ENCODE results near the gene NDUFB4. TPM values are rescaled to one million over a fixed set of nuclear protein-coding genes. Genes with fewer than 3 reads are reported as not detected.

The NDUFB4 gene
- total RNA-seq, 4 donors from 2014 or later: 44.1 to 58.8 (median 49.7) TPM

- no peaks in the 10 kb centered on the region for H3K9me3 ChIP-seq
- H3K36me3 ChIP-seq: no peaks in the 10 kb centered on the region
- no peaks in the 10 kb centered on the region for H3K27me3 ChIP-seq
- H3K27ac ChIP-seq: no peak overlapping the region
- no peak for DNase-seq (ENCODE audit: low spot score in 2 of 2)
- H3K4me1 ChIP-seq: peaks cover 0 to 11% (median 0%) of the 10 kb centered on the region in 4 donors
- TF ChIP-seq CTCF (IDR thresholded peaks at IDR 0.05) (no peak), POLR2A (IDR thresholded peaks at IDR 0.05) (no peak), EP300 (IDR thresholded peaks at IDR 0.05) (no peak)
- H3K4me3 ChIP-seq: no peak overlapping the region
- WGBS, 2 donors: 70 to 79% methylated on average over 2 of the region's 2 CpGs
These were observed 24.1 kb upstream of the NDUFB4 start for GRCh38 chr3:120572027-120572426.

DNA sequence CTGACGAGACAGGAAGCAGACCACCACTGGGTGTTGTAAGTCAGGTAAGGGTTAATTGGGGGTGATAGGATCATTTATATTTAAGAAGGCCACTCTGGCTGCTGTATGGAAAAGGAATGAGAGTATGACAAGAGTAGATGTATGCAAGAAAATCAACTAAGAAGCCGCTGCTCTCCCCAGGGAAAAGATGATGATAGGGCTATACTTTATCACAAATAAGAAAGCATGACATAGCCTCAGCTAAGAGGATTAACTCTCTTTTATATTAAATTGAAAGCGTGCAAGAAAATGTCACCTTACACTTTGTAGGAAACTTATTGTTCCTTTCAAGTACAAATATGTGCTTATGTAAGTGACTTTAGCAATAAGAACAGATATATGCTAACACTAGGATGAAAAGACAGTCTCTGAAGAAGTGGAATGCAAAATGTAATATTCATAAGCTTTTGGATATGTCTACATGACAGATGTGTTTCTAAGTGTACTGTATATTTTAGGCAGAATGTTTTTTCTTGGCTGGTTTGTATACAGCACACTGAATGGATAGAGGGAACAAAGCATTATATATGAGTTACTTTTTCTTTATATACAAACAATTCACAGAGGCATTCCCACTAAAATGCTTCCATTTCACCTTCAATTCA, 8.7 kb upstream of the NDUFB4 start:
- DNase-seq (ENCODE audit: low spot score in 2 of 2): no peak
- WGBS, 2 donors: 68 to 72% methylated on average over 3 of the region's 3 CpGs
- peaks cover 0 to 4% (median 0%) of the 10 kb centered on the region in 4 donors for H3K9me3 ChIP-seq
- no peaks in the 10 kb centered on the region for H3K36me3 ChIP-seq
- no peaks in the 10 kb centered on the region for H3K27me3 ChIP-seq
- no peak overlapping the region for H3K4me3 ChIP-seq
- TF ChIP-seq POLR2A (IDR thresholded peaks at IDR 0.05) (no peak), CTCF (IDR thresholded peaks at IDR 0.05) (no peak), EP300 (IDR thresholded peaks at IDR 0.05) (no peak)
- H3K4me1 ChIP-seq: no peaks in the 10 kb centered on the region
- no peak overlapping the region for H3K27ac ChIP-seq

- peaks cover 0 to 36% (median 17%) of the 10 kb centered on the region in 4 donors for H3K4me1 ChIP-seq
- H3K4me3 ChIP-seq: peak overlapping the region; percentile 74 to 95 (median 82)
- no peaks in the 10 kb centered on the region for H3K9me3 ChIP-seq
- WGBS, 2 donors: 0 to 5% methylated on average over 4 of the region's 4 CpGs
- TF ChIP-seq POLR2A (IDR thresholded peaks at IDR 0.05) (no peak), EP300 (IDR thresholded peaks at IDR 0.05) (no peak)
- peak overlapping the region; percentile 83 to 92 (median 88) for H3K27ac ChIP-seq
- H3K27me3 ChIP-seq: no peaks in the 10 kb centered on the region
- DNase-seq (ENCODE audit: low spot score in 2 of 2): no peak
- peaks cover 0 to 15% (median 0%) of the 10 kb centered on the region in 3 donors for H3K36me3 ChIP-seq
These were observed 384 bp upstream of the NDUFB4 start for GRCh38 chr3:120595788-120596115.

- WGBS, 2 donors: 37 to 41% methylated on average over 3 of the region's 3 CpGs
- no peaks in the 10 kb centered on the region for H3K9me3 ChIP-seq
- DNase-seq (ENCODE audit: low spot score in 2 of 2): no peak
- no peaks in the 10 kb centered on the region for H3K27me3 ChIP-seq
- no peak for TF ChIP-seq CTCF (IDR thresholded peaks at IDR 0.05)
- no peak for TF ChIP-seq EP300 (IDR thresholded peaks at IDR 0.05)
- no peak for TF ChIP-seq POLR2A (IDR thresholded peaks at IDR 0.05)
- H3K4me1 ChIP-seq: peaks cover 0 to 36% (median 17%) of the 10 kb centered on the region in 4 donors
- H3K36me3 ChIP-seq: peaks cover 0 to 25% (median 0%) of the 10 kb centered on the region in 3 donors
- peak overlapping the region; percentile 74 to 95 (median 82) for H3K4me3 ChIP-seq
- peak overlapping the region; percentile 83 to 92 (median 88) for H3K27ac ChIP-seq
These were observed 702 bp downstream of the NDUFB4 start for GRCh38 chr3:120596853-120597223.

DNA sequence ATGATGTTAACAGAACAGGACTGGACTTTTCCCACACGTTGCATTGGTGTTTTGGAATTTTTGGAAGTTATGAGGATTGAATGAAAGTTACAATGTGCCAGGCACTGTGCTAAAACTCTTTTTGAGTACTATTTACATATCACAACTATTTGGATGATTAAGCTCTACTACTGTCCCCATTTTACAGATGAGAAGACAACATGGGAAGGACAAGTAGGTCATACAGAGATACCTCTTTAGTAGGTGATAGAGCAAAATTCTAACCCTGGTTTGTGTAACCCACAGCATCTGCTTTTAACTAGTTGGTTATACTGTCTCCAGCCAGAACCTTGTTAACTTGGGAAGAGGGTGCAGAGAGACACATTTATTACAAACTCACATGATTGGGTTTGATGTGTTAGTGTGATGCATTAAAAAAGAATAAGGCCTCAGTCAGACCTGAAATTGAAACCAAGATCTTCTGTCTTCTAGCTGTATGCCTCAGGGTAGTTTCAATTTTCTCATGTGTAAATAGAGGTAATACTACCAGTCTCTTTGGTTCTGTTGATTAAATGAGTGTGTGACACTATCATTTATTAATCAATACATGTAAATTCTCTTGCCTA, 1.4 kb downstream of the NDUFB4 start:
- peaks cover 0 to 32% (median 0%) of the 10 kb centered on the region in 3 donors for H3K36me3 ChIP-seq
- 28 to 45% methylated on average over 1 of the region's 1 CpG for WGBS, 2 donors
- no peaks in the 10 kb centered on the region for H3K27me3 ChIP-seq
- no peaks in the 10 kb centered on the region for H3K9me3 ChIP-seq
- H3K27ac ChIP-seq: peak overlapping the region in 1 of 4 donors; percentile 1
- TF ChIP-seq POLR2A (IDR thresholded peaks at IDR 0.05) (no peak), CTCF (IDR thresholded peaks at IDR 0.05) (no peak), EP300 (IDR thresholded peaks at IDR 0.05) (no peak)
- peak overlapping the region; percentile 74 to 95 (median 82) for H3K4me3 ChIP-seq
- DNase-seq (ENCODE audit: low spot score in 2 of 2): no peak
- peaks cover 0 to 36% (median 17%) of the 10 kb centered on the region in 4 donors for H3K4me1 ChIP-seq
